Endothelial cell of umbilical vein (primary cell): ENCODE data around the gene EEFSEC. TPM values are rescaled to one million over a fixed set of nuclear protein-coding genes. Genes with fewer than 3 reads are reported as not detected.

Source experiments
- BruUV-seq: library from RNA; stranded (reverse); fragments of 400-500 nt; replicated peaks from 2 replicates; lab custom pipeline; 2021; lab: Mats Ljungman, UMichigan
- CTCF ChIA-PET: fragments of 300-600, 350-600 bp; sonication (Branson Sonifier 250); formaldehyde crosslinking; loops from one replicate; lab custom pipeline; 2021; ENCODE audit warnings: antibody characterized with exemption, inconsistent platforms; lab: Charles Lee
- POLR2A ChIA-PET: fragments of 300-600, 350-600 bp; sonication (Branson Sonifier 250); formaldehyde crosslinking; loops from one replicate; lab custom pipeline; 2021; ENCODE audit warnings: antibody characterized with exemption, inconsistent platforms; lab: Charles Lee
- DNase-seq: peaks from one replicate; pipeline ENCODE4 v3.0.0-alpha.2; 2011; ENCODE audit warnings: low read depth, low spot score
- FAIRE-seq: peaks from 2 replicates; lab custom pipeline; 2011; peaks lifted over from hg19 to GRCh38; lab: Jason Lieb, UNC
- H2AFZ ChIP-seq: 2 replicates; pipeline ENCODE4 v1.6.0; 2012; ENCODE audit warnings: low read depth, low read length, control low read depth, inconsistent platforms
- H3K27ac ChIP-seq: 2 replicates; pipeline ENCODE4 v1.5.1; 2011; ENCODE audit warnings: low read depth, mild to moderate bottlenecking, control low read depth, low read length, moderate library complexity; ENCODE audit not compliant: insufficient read depth
- H3K27me3 ChIP-seq, 2 experiments: 2 replicates each; pipeline versions ENCODE4 v1.6.0 to v1.6.1; 2011; ENCODE audit warnings: low read length in 2 of 2, mixed read lengths in 1 of 2; ENCODE audit not compliant: control insufficient read depth in 2 of 2, insufficient read depth in 2 of 2
- H3K36me3 ChIP-seq, 2 experiments: 2 replicates in 1 of 2; 3 replicates in 1 of 2; pipeline ENCODE4 v1.5.1; 2011; ENCODE audit warnings: low read length in 2 of 2, mild to moderate bottlenecking in 1 of 2, moderate library complexity in 1 of 2; ENCODE audit not compliant: control insufficient read depth in 2 of 2, insufficient read depth in 2 of 2; ENCODE audit errors: extremely low read depth in 1 of 2
- H3K4me1 ChIP-seq: 3 replicates; pipeline ENCODE4 v1.5.1; 2011; ENCODE audit warnings: mild to moderate bottlenecking, low read length; ENCODE audit not compliant: control insufficient read depth, insufficient read depth; ENCODE audit errors: extremely low read depth
- H3K4me2 ChIP-seq: 2 replicates; pipeline ENCODE4 v1.6.1; 2011; ENCODE audit warnings: low read length, control low read depth, mixed read lengths; ENCODE audit not compliant: insufficient read depth
- H3K4me3 ChIP-seq, 3 experiments: fragments of 200-600 bp in 1 of 3; sonication (generic), shearing (Covaris generic) in 1 of 3; replicated peaks in 1 of 3; 2 replicates each; pipeline ENCODE4 v1.5.1; 2011 to 2016; ENCODE audit warnings: control low read depth in 3 of 3, low read length in 3 of 3, mild to moderate bottlenecking in 2 of 3, inconsistent platforms in 1 of 3, low read depth in 1 of 3, moderate library complexity in 1 of 3; ENCODE audit not compliant: insufficient read depth in 1 of 3
- H3K79me2 ChIP-seq: 2 replicates; pipeline ENCODE4 v1.6.0; 2012; ENCODE audit warnings: low read length, inconsistent platforms; ENCODE audit not compliant: control insufficient read depth, insufficient read depth
- H3K9ac ChIP-seq: replicated peaks from 2 replicates; pipeline ENCODE3; 2011; ENCODE audit warnings: low read length, control low read depth; ENCODE audit not compliant: insufficient read depth; ENCODE audit errors: extremely low read depth
- H3K9me1 ChIP-seq: replicated peaks from 3 replicates; pipeline ENCODE4 v1.6.0; 2011; ENCODE audit warnings: mild to moderate bottlenecking, low read length; ENCODE audit not compliant: control insufficient read depth, insufficient read depth; ENCODE audit errors: extremely low read depth
- H3K9me3 ChIP-seq: replicated peaks from 2 replicates; pipeline ENCODE4 v1.5.1; 2012; ENCODE audit warnings: low read length, inconsistent platforms; ENCODE audit not compliant: control insufficient read depth, insufficient read depth
- H4K20me1 ChIP-seq: replicated peaks from 2 replicates; pipeline ENCODE3; 2011; ENCODE audit warnings: mild to moderate bottlenecking, low read length; ENCODE audit not compliant: control insufficient read depth, insufficient read depth; ENCODE audit errors: extremely low read depth
- CTCF ChIP-seq, 2 donors: IDR thresholded peaks; 1 replicate in 1 of 2; 2 replicates in 1 of 2; pipeline ENCODE4 v1.5.1; 2011; ENCODE audit warnings: low read length in 2 of 2, mild to moderate bottlenecking in 2 of 2, moderate library complexity in 2 of 2, control low read depth in 1 of 2, inconsistent platforms in 1 of 2, low read depth in 1 of 2; ENCODE audit not compliant: insufficient read depth in 1 of 2; ENCODE audit errors: extremely low read depth in 1 of 2
- EZH2 ChIP-seq: IDR thresholded peaks from 2 replicates; pipeline ENCODE4 v1.6.1; 2012; ENCODE audit warnings: borderline replicate concordance, low read depth, mild to moderate bottlenecking, moderate library complexity, low read length, inconsistent platforms; ENCODE audit not compliant: severe bottlenecking
- FOS ChIP-seq: IDR thresholded peaks from 2 replicates; pipeline ENCODE4 v1.6.1; 2011; ENCODE audit warnings: mild to moderate bottlenecking, low read length, moderate library complexity, borderline replicate concordance; ENCODE audit not compliant: insufficient read depth
- GATA2 ChIP-seq: IDR thresholded peaks from 2 replicates; pipeline ENCODE4 v1.7.0; 2011; ENCODE audit warnings: low read depth, mild to moderate bottlenecking, moderate library complexity, mixed read lengths, low read length; ENCODE audit not compliant: insufficient read length, insufficient read depth
- JUN ChIP-seq: IDR thresholded peaks from 2 replicates; pipeline ENCODE4 v1.6.1; 2011; ENCODE audit warnings: borderline replicate concordance, low read depth; ENCODE audit not compliant: insufficient read length, insufficient read depth
- MAX ChIP-seq: IDR thresholded peaks from 2 replicates; pipeline ENCODE4 v1.6.1; 2011; ENCODE audit not compliant: insufficient read depth, insufficient read length
- MYC ChIP-seq: IDR thresholded peaks from one replicate; pipeline ENCODE4 v1.6.1; 2011; ENCODE audit warnings: mild to moderate bottlenecking, low read depth, low read length
- POLR2A ChIP-seq: IDR thresholded peaks from 2 replicates; pipeline ENCODE4 v1.6.1; 2012; ENCODE audit warnings: low read depth, mild to moderate bottlenecking, control low read depth, low read length
- POLR2AphosphoS5 ChIP-seq: IDR thresholded peaks from 2 replicates; pipeline ENCODE4 v1.6.1; 2012; ENCODE audit warnings: low read depth, mild to moderate bottlenecking, control low read depth, low read length, moderate library complexity; ENCODE audit not compliant: insufficient read depth
- dilution Hi-C: fragments of 300-500 bp; cut with MboI; formaldehyde crosslinking; loops from one replicate; pipeline ENCODE4 v1.15.0; 2019; ENCODE audit warnings: low sequenced_read_pairs; ENCODE audit not compliant: extremely low pct_ligation_motif_present
- intact Hi-C: fragments of 100-400 bp; cut with micrococcal nuclease; formaldehyde crosslinking; loops from one replicate; pipeline ENCODE4 v1.10.0; 2022
- polyA plus RNA-seq, 4 experiments: library from polyadenylated mRNA; depleted of rRNA in 3 of 4; stranded (reverse) in 3 of 4; unstranded in 1 of 4; fragments of >200 nt; gene quantifications; 2 replicates each; pipeline versions ENCODE4 v1.2.1 to v1.2.3, GENCODE V29; 2011 to 2012; ENCODE audit warnings: missing spikeins in 1 of 4
- total RNA-seq: library from RNA; stranded (reverse); gene quantifications from 2 replicates; pipeline ENCODE4 v1.2.3, GENCODE V29; 2021

Gene EEFSEC
- total and polyA plus RNA-seq, 2 donors (not counting 3 experiments of a cell fraction or from before 2014, with no cell fraction given), result 13.1 to 14.5 TPM

- Histone ChIP-seq H3K27ac (no peak overlapping the region), H3K4me2 (no peak overlapping the region)
These were observed 126.3 kb downstream of the EEFSEC start for GRCh38 chr3:128279601-128279880.

More at GRCh38 chr3:128279601-128279880, 126.3 kb downstream of the EEFSEC start:
- no peak overlapping the region for H3K9ac ChIP-seq
- DNase-seq (no peak), FAIRE-seq (no peak)
- BruUV-seq, result no TSS peak
- intact Hi-C loops, result no loop called here
- dilution Hi-C loops, result no loop called here
- CTCF ChIA-PET, result interaction anchor here (1.5 to 1.8 kb wide), 2 partner anchors 10 to 42 kb away, joined by 6 to 7 read pairs; no protein-coding TSS in a partner anchor
- POLR2A ChIA-PET, result no interaction called here
- H3K9me1 ChIP-seq, result no peaks in the 10 kb centered on the region
- no peak overlapping the region for H3K4me3 ChIP-seq
- peak overlapping the region; percentile 64 for H2AFZ ChIP-seq
- no peaks in the 10 kb centered on the region for H3K27me3 ChIP-seq
- H3K79me2 ChIP-seq, result no peaks in the 10 kb centered on the region
- peaks cover 19% of the 10 kb centered on the region for H3K4me1 ChIP-seq
- H3K9me3 ChIP-seq, result no peaks in the 10 kb centered on the region
- no peaks in the 10 kb centered on the region for H4K20me1 ChIP-seq
- no peaks in the 10 kb centered on the region for H3K36me3 ChIP-seq
- no peak for TF ChIP-seq EZH2
- no peak for TF ChIP-seq JUN
- TF ChIP-seq MAX, result no peak
- TF ChIP-seq MYC, result no peak
- TF ChIP-seq POLR2A, result no peak
- no peak for TF ChIP-seq FOS
- no peak for TF ChIP-seq POLR2AphosphoS5
- TF ChIP-seq GATA2, result no peak
- TF ChIP-seq CTCF (IDR thresholded peaks at IDR 0.05; ENCODE audit: extremely low read depth in 1 of 2, insufficient read depth in 1 of 2, low read depth in 1 of 2, low read length in 2 of 2), result no peak
